HCT116 (cell line): ENCODE results near the gene SORBS1. TPM values are rescaled to one million over a fixed set of nuclear protein-coding genes. Genes with fewer than 3 reads are reported as not detected.

Experiments used
- ATAC-seq: fragments of 200-7000 bp; cut with Tn5 transposase; 2 replicates; pipeline ENCODE4 v1.9.1; 2020; ENCODE audit warnings: mild to moderate bottlenecking, moderate library complexity
- BruUV-seq: library from RNA; stranded (reverse); fragments of 400-500 nt; replicated peaks from 2 replicates; lab custom pipeline; 2021; lab: Mats Ljungman, UMichigan
- CTCF ChIA-PET: fragments of 300-600 bp; sonication (Branson Sonifier 250); formaldehyde crosslinking; loops from one replicate; lab custom pipeline; 2021; ENCODE audit warnings: antibody characterized with exemption; lab: Charles Lee
- POLR2A ChIA-PET: fragments of 300-600, 350-600 bp; sonication (Branson Sonifier 250); formaldehyde crosslinking; loops from one replicate; lab custom pipeline; 2021; ENCODE audit warnings: antibody characterized with exemption; lab: Charles Lee
- RAD21 ChIA-PET, 2 experiments: fragments of 300-600 bp; sonication (Branson Sonifier 250); formaldehyde crosslinking; loops; one replicate each; lab custom pipeline; 2023; ENCODE audit warnings: low total read pairs in 2 of 2; ENCODE audit not compliant: uncharacterized antibody in 2 of 2, unreplicated experiment in 2 of 2, low non-redundant PET in 1 of 2; lab: Charles Lee
- DNase-seq: peaks from one replicate; pipeline ENCODE4 v3.0.0-alpha.2; 2010; ENCODE audit warnings: low read depth, low spot score
- H2AFZ ChIP-seq: fragments of 200-600 bp; shearing (Covaris generic), sonication (generic); 2 replicates; pipeline ENCODE4 v1.6.1; 2017; ENCODE audit warnings: low read depth, mixed run types, mixed read lengths, antibody characterized with exemption, low read length; ENCODE audit not compliant: poor library complexity, severe bottlenecking
- H3K27ac ChIP-seq: 2 replicates; pipeline ENCODE4 v1.5.1; 2012; ENCODE audit warnings: low read depth, low read length
- H3K27me3 ChIP-seq: fragments of 200-600 bp; sonication (generic); 2 replicates; pipeline ENCODE4 v1.6.1; 2016; ENCODE audit warnings: mixed run types, low read length, mixed read lengths; ENCODE audit not compliant: insufficient read depth
- H3K36me3 ChIP-seq, 2 experiments: fragments of 200-500 bp in 1 of 2; fragments of 200-600 bp in 1 of 2; sonication (Bioruptor generic) in 1 of 2; sonication (generic) in 1 of 2; 2 replicates each; pipeline versions ENCODE4 v1.5.1 to v1.6.1; 2014 to 2016; ENCODE audit warnings: low read length in 2 of 2, inconsistent platforms in 1 of 2, mixed read lengths in 1 of 2, mixed run types in 1 of 2; ENCODE audit not compliant: insufficient read depth in 2 of 2, control insufficient read depth in 1 of 2
- H3K4me1 ChIP-seq, 2 experiments: fragments of 200-600 bp in 1 of 2; sonication (generic) in 1 of 2; 2 replicates each; pipeline versions ENCODE4 v1.5.1 to v1.6.1; 2012 to 2017; ENCODE audit warnings: low read length in 2 of 2, inconsistent platforms in 1 of 2, mild to moderate bottlenecking in 1 of 2, mixed read lengths in 1 of 2, mixed run types in 1 of 2, moderate library complexity in 1 of 2; ENCODE audit not compliant: insufficient read depth in 2 of 2, control insufficient read depth in 1 of 2
- H3K4me2 ChIP-seq: fragments of 200-600 bp; sonication (generic); 2 replicates; pipeline ENCODE4 v1.6.1; 2017; ENCODE audit warnings: mixed run types, low read length, mixed read lengths
- H3K4me3 ChIP-seq, 2 experiments: fragments of 200-600 bp in 1 of 2; sonication (generic) in 1 of 2; replicated peaks in 1 of 2; 2 replicates each; pipeline ENCODE4 v1.5.1; 2011 to 2016; ENCODE audit warnings: low read length in 2 of 2, control low read depth in 1 of 2, low read depth in 1 of 2, mild to moderate bottlenecking in 1 of 2, mixed read lengths in 1 of 2, mixed run types in 1 of 2
- H3K79me2 ChIP-seq: fragments of 200-600 bp; sonication (generic); 2 replicates; pipeline ENCODE4 v1.6.1; 2017; ENCODE audit warnings: mild to moderate bottlenecking, mixed run types, low read length, moderate library complexity, mixed read lengths; ENCODE audit not compliant: insufficient read depth
- H3K9ac ChIP-seq: fragments of 200-600 bp; sonication (generic); 2 replicates; pipeline ENCODE4 v1.6.1; 2016; ENCODE audit warnings: low read length, mixed read lengths
- H3K9me2 ChIP-seq: fragments of 200-600 bp; sonication (generic), shearing (Covaris generic); 2 replicates; pipeline ENCODE4 v1.6.1; 2017; ENCODE audit warnings: mixed run types, mild to moderate bottlenecking, moderate library complexity; ENCODE audit not compliant: insufficient read depth
- H3K9me3 ChIP-seq, 2 experiments: fragments of 200-500 bp in 1 of 2; fragments of 200-600 bp in 1 of 2; sonication (Bioruptor generic) in 1 of 2; sonication (generic) in 1 of 2; 2 replicates each; pipeline ENCODE4 v1.6.1; 2014 to 2017; ENCODE audit warnings: low read length in 2 of 2, mixed read lengths in 2 of 2, inconsistent platforms in 1 of 2, low read depth in 1 of 2, mild to moderate bottlenecking in 1 of 2, mixed run types in 1 of 2, moderate library complexity in 1 of 2; ENCODE audit not compliant: control insufficient read depth in 1 of 2, insufficient read depth in 1 of 2
- H4K20me1 ChIP-seq: fragments of 200-600 bp; sonication (generic), shearing (Covaris generic); 2 replicates; pipeline ENCODE4 v1.6.1; 2017; ENCODE audit warnings: mixed run types, mild to moderate bottlenecking, moderate library complexity; ENCODE audit not compliant: insufficient read depth
- CBX3 ChIP-seq: IDR thresholded peaks from 2 replicates; pipeline ENCODE4 v1.6.1; 2012; ENCODE audit warnings: low read depth
- CEBPB ChIP-seq: IDR thresholded peaks from 2 replicates; pipeline ENCODE4 v1.6.1; 2012; ENCODE audit warnings: low read depth
- ELF1 ChIP-seq: IDR thresholded peaks from 2 replicates; pipeline ENCODE4 v1.6.1; 2012; ENCODE audit warnings: low read depth, borderline replicate concordance
- EZH2 ChIP-seq: fragments of 200-600 bp; sonication (generic); IDR thresholded peaks from 2 replicates; pipeline ENCODE4 v1.6.1; 2017; ENCODE audit warnings: antibody characterized with exemption, mixed run types
- EZH2phosphoT487 ChIP-seq: fragments of 200-600 bp; IDR thresholded peaks from 2 replicates; pipeline ENCODE4 v1.6.1; 2018; ENCODE audit warnings: antibody characterized with exemption, borderline replicate concordance
- FOSL1 ChIP-seq: IDR thresholded peaks from 2 replicates; pipeline ENCODE4 v1.6.1; 2012; ENCODE audit warnings: low read depth
- MAX ChIP-seq: IDR thresholded peaks from 2 replicates; pipeline ENCODE4 v1.6.1; 2012
- POLR2A ChIP-seq: IDR thresholded peaks from 2 replicates; pipeline ENCODE4 v1.7.0; 2011; ENCODE audit warnings: borderline replicate concordance; ENCODE audit not compliant: insufficient read depth, insufficient read length; ENCODE audit errors: extremely low read depth
- RAD21 ChIP-seq: IDR thresholded peaks from 2 replicates; pipeline ENCODE4 v1.6.1; 2012; ENCODE audit warnings: low read depth, mild to moderate bottlenecking
- SIN3A ChIP-seq: IDR thresholded peaks from 2 replicates; pipeline ENCODE4 v1.6.1; 2012; ENCODE audit warnings: low read depth
- SP1 ChIP-seq: IDR thresholded peaks from 2 replicates; pipeline ENCODE4 v1.6.1; 2012; ENCODE audit warnings: low read depth
- SRF ChIP-seq: IDR thresholded peaks from 2 replicates; pipeline ENCODE4 v1.6.1; 2012; ENCODE audit warnings: low read depth
- TCF7L2 ChIP-seq: IDR thresholded peaks from 2 replicates; pipeline ENCODE4 v1.7.0; 2011; ENCODE audit warnings: borderline replicate concordance, inconsistent platforms; ENCODE audit not compliant: insufficient read depth, insufficient read length; ENCODE audit errors: extremely low read depth
- YY1 ChIP-seq: IDR thresholded peaks from 2 replicates; pipeline ENCODE4 v1.6.1; 2011; ENCODE audit warnings: low read length, low read depth, moderate library complexity, mild to moderate bottlenecking; ENCODE audit not compliant: insufficient replicate concordance; ENCODE audit errors: extremely low read depth
- intact Hi-C: fragments of 100-400 bp; cut with micrococcal nuclease; formaldehyde crosslinking; loops from 2 replicates; pipeline ENCODE4 v1.10.0; 2022
- total RNA-seq: library from RNA; stranded (reverse); gene quantifications from one replicate; pipeline ENCODE4 v1.2.1, GENCODE V29; 2021; ENCODE audit not compliant: unreplicated experiment
- TF ChIP-seq, protein P1 (sequence below), 3 experiments: fragments of 200-600 bp in 1 of 3; sonication (generic) in 1 of 3; IDR thresholded peaks in 2 of 3; conservative IDR thresholded peaks in 1 of 3; 2 replicates each; pipeline ENCODE4 v1.5.1; 2012 to 2017; ENCODE audit warnings: low read depth in 2 of 3, low read length in 2 of 3, antibody characterized with exemption in 1 of 3, borderline replicate concordance in 1 of 3, control low read depth in 1 of 3, mild to moderate bottlenecking in 1 of 3, mixed read lengths in 1 of 3, mixed run types in 1 of 3, moderate library complexity in 1 of 3; ENCODE audit not compliant: insufficient read depth in 1 of 3

The SORBS1 gene
- total RNA-seq, 1 experiment from 2014 or later, result 3.4 TPM

- Histone ChIP-seq H3K36me3 (no peaks in the 10 kb centered on the region), H3K4me2 (no peak overlapping the region), H3K9me3 (no peaks in the 10 kb centered on the region), H3K4me1 (no peaks in the 10 kb centered on the region), H3K79me2 (no peaks in the 10 kb centered on the region), H3K9me2 (no peaks in the 10 kb centered on the region), H3K4me3 (no peak overlapping the region), H3K9ac (no peak overlapping the region), H2AFZ (no peak overlapping the region), H3K27me3 (no peaks in the 10 kb centered on the region), H3K27ac (no peak overlapping the region), H4K20me1 (no peaks in the 10 kb centered on the region)
- CTCF ChIA-PET, result no interaction called here
- TF ChIP-seq, protein P1, sequence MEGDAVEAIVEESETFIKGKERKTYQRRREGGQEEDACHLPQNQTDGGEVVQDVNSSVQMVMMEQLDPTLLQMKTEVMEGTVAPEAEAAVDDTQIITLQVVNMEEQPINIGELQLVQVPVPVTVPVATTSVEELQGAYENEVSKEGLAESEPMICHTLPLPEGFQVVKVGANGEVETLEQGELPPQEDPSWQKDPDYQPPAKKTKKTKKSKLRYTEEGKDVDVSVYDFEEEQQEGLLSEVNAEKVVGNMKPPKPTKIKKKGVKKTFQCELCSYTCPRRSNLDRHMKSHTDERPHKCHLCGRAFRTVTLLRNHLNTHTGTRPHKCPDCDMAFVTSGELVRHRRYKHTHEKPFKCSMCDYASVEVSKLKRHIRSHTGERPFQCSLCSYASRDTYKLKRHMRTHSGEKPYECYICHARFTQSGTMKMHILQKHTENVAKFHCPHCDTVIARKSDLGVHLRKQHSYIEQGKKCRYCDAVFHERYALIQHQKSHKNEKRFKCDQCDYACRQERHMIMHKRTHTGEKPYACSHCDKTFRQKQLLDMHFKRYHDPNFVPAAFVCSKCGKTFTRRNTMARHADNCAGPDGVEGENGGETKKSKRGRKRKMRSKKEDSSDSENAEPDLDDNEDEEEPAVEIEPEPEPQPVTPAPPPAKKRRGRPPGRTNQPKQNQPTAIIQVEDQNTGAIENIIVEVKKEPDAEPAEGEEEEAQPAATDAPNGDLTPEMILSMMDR (IDR thresholded peaks at IDR 0.05 in 2 of 3, conservative IDR thresholded peaks at IDR 0.05 in 1 of 3; ENCODE audit: borderline replicate concordance in 1 of 3, insufficient read depth in 1 of 3, low read depth in 2 of 3, low read length in 2 of 3), result no peak
- no peak for TF ChIP-seq EZH2
- RAD21 ChIA-PET, result no interaction called here
- BruUV-seq, result no TSS peak
- no peak for ATAC-seq
- POLR2A ChIA-PET, result no interaction called here
- DNase-seq, result no peak
- intact Hi-C loops, result no loop called here
Measured at GRCh38 chr10:95501203-95502094, 59.7 kb downstream of the SORBS1 start.

GRCh38 chr10:95500649-95501048 is 60.5 kb downstream of the SORBS1 start:
- Histone ChIP-seq H3K9me2 (no peaks in the 10 kb centered on the region), H3K27ac (no peak overlapping the region), H3K27me3 (no peaks in the 10 kb centered on the region), H3K4me3 (no peak overlapping the region), H3K79me2 (no peaks in the 10 kb centered on the region), H3K9ac (no peak overlapping the region), H3K36me3 (no peaks in the 10 kb centered on the region), H3K9me3 (no peaks in the 10 kb centered on the region), H2AFZ (no peak overlapping the region), H3K4me2 (no peak overlapping the region), H4K20me1 (no peaks in the 10 kb centered on the region), H3K4me1 (no peaks in the 10 kb centered on the region)
- POLR2A ChIA-PET, result no interaction called here
- TF ChIP-seq TCF7L2, result no peak
- no peak for TF ChIP-seq SP1
- no peak for TF ChIP-seq CEBPB
- TF ChIP-seq RAD21, result no peak
- no peak for TF ChIP-seq SIN3A
- no peak for TF ChIP-seq POLR2A
- TF ChIP-seq CBX3, result no peak
- no peak for TF ChIP-seq ELF1
- TF ChIP-seq SRF, result no peak
- no peak for TF ChIP-seq YY1
- TF ChIP-seq MAX, result no peak
- TF ChIP-seq FOSL1, result no peak
- no peak for TF ChIP-seq EZH2phosphoT487
- BruUV-seq, result no TSS peak
- ATAC-seq (no peak), DNase-seq (no peak)
- RAD21 ChIA-PET, result no interaction called here
- CTCF ChIA-PET, result no interaction called here
- intact Hi-C loops, result no loop called here
